DOHH2 (cell line): ENCODE data around the gene SIDT2.

Experiments
- CTCF ChIP-seq: fragments of 200-600 bp; sonication (generic); IDR thresholded peaks from one replicate; pipeline ENCODE4 v1.5.1; 2014; ENCODE audit warnings: antibody characterized with exemption, mild to moderate bottlenecking, low read depth, low read length; ENCODE audit not compliant: poor library complexity, severe bottlenecking
- EZH2phosphoT487 ChIP-seq: fragments of 200-600 bp; sonication (generic); IDR thresholded peaks from 2 replicates; pipeline ENCODE4 v1.6.1; 2017; ENCODE audit warnings: borderline replicate concordance, mild to moderate bottlenecking, antibody characterized with exemption, low read length, moderate library complexity, mixed read lengths

- no peak for TF ChIP-seq CTCF
- no peak for TF ChIP-seq EZH2phosphoT487
Measured at GRCh38 chr11:117238221-117238620, 59.7 kb downstream of the SIDT2 start.
